ENCODE measurements around the gene SPATA20.

Gene SPATA20

DNA sequence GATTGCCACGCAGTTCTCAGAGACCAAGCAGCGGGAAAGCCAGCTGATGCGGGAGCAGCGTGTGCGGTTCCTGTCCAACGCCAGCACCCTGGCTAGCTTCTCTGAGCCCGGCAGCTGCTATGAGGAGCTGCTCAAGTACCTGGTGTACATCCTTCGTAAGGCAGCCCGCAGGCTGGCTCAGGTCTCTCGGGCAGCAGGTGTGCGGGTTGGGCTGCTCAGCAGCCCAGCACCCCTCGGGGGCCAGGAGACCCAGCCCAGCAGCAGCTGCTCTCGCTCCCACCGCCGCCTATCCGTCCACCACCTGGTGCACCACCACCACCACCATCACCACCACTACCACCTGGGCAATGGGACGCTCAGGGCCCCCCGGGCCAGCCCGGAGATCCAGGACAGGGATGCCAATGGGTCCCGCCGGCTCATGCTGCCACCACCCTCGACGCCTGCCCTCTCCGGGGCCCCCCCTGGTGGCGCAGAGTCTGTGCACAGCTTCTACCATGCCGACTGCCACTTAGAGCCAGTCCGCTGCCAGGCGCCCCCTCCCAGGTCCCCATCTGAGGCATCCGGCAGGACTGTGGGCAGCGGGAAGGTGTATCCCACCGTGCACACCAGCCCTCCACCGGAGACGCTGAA is 28.7 kb downstream of the SPATA20 start:
- TF ChIP-seq, protein P1, sequence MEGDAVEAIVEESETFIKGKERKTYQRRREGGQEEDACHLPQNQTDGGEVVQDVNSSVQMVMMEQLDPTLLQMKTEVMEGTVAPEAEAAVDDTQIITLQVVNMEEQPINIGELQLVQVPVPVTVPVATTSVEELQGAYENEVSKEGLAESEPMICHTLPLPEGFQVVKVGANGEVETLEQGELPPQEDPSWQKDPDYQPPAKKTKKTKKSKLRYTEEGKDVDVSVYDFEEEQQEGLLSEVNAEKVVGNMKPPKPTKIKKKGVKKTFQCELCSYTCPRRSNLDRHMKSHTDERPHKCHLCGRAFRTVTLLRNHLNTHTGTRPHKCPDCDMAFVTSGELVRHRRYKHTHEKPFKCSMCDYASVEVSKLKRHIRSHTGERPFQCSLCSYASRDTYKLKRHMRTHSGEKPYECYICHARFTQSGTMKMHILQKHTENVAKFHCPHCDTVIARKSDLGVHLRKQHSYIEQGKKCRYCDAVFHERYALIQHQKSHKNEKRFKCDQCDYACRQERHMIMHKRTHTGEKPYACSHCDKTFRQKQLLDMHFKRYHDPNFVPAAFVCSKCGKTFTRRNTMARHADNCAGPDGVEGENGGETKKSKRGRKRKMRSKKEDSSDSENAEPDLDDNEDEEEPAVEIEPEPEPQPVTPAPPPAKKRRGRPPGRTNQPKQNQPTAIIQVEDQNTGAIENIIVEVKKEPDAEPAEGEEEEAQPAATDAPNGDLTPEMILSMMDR (IDR thresholded peaks at IDR 0.05; ENCODE audit: low read depth, low read length): no peak
- no peak for DNase-seq (ENCODE audit: low read depth in 2 of 2)

DNA sequence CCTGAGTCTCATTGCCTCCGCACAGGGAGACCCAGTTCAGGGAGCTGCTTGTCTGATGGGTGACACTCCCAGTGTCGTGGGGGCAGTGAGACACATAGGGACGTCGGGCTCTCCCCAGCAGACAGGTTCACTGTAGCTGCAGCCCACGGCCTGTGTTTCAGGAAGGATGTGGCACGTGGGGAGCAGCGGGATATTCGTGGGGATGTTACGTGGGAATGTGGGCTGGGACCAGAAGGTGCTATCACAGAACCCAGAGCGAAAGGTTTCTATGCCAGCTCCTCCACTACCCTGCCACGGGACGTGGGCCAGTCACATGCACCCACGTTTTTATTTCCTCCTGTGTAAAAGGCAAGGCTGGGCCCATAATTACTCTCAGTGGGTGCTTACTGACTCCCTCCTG is 29.9 kb downstream of the SPATA20 start:
- no peak for DNase-seq (ENCODE audit: low read depth in 2 of 2)
- TF ChIP-seq, protein P1 (IDR thresholded peaks at IDR 0.05; ENCODE audit: low read depth, low read length): no peak
- no peak overlapping the region for H3K4me3 ChIP-seq (replicated peaks in 1 of 2; ENCODE audit: low read depth in 2 of 2, low read length in 2 of 2)

More for the DNA sequence above, 28.7 kb downstream of the SPATA20 start:
- H3K4me3 ChIP-seq (replicated peaks in 1 of 2; ENCODE audit: low read depth in 2 of 2, low read length in 2 of 2): no peak overlapping the region

DNA sequence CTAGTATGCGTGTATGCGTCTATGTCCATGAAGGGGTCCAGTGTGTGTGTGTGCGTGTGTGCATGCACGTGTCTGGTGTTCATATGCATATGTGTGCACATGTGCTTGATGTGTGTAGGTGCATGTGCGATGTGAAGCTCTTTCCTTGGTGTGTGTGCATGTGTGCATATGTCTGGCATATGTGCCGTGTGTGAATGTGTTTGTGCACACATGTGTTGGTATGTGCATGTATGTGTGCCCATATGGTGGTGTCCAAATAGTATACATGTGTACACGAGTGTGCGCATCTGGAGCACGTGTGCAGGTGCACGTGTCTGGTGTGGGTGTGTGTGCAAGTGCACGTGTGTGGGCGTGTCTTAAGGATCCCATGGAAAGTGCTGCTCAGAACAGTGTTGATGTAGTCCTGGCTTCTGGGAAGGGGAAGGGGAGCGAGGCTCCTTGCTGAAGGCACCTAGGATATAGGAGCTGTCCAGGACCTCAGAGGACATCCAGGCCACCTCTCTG is 30.5 kb downstream of the SPATA20 start:
- TF ChIP-seq, protein P1 (IDR thresholded peaks at IDR 0.05; ENCODE audit: low read depth, low read length): no peak
- H3K4me3 ChIP-seq (replicated peaks in 1 of 2; ENCODE audit: low read depth in 2 of 2, low read length in 2 of 2): no peak overlapping the region
- DNase-seq (ENCODE audit: low read depth in 2 of 2): no peak

- H3K4me3 ChIP-seq (replicated peaks in 1 of 2; ENCODE audit: low read depth in 2 of 2, low read length in 2 of 2): no peak overlapping the region
- no peak for DNase-seq (ENCODE audit: low read depth in 2 of 2)
- TF ChIP-seq, protein P1 (IDR thresholded peaks at IDR 0.05; ENCODE audit: low read depth, low read length): no peak
Measured at GRCh38 chr17:50578173-50578572, 31.2 kb downstream of the SPATA20 start.

- no peak overlapping the region for H3K4me3 ChIP-seq (replicated peaks in 1 of 2; ENCODE audit: low read depth in 2 of 2, low read length in 2 of 2)
- DNase-seq (ENCODE audit: low read depth in 2 of 2): no peak
- TF ChIP-seq, protein P1 (IDR thresholded peaks at IDR 0.05; ENCODE audit: low read depth, low read length): no peak
Measured at GRCh38 chr17:50579399-50579798, 32.4 kb downstream of the SPATA20 start.

DNA sequence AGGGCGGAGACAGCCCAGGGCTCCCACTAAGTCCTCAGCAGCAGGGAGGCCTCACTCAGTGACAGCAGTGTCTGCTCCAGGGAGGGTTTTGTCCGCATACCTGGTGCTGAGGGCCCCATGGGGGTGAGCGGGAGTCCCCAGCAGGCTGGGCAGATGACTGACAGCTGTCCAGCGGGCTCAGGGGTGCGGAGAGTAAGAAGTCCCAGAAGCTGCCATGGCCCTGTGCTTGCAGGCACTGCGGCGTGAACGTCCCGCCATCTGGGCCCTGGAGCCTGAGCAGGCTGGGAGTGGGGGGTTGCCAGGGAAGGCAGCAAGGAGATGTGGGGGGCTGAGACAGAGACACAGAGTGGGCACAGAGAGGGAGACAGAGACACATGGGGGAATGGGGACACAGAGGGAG is 33.7 kb downstream of the SPATA20 start:
- TF ChIP-seq, protein P1 (IDR thresholded peaks at IDR 0.05; ENCODE audit: low read depth, low read length): no peak
- no peak overlapping the region for H3K4me3 ChIP-seq (replicated peaks in 1 of 2; ENCODE audit: low read depth in 2 of 2, low read length in 2 of 2)
- DNase-seq (ENCODE audit: low read depth in 2 of 2): no peak

DNA sequence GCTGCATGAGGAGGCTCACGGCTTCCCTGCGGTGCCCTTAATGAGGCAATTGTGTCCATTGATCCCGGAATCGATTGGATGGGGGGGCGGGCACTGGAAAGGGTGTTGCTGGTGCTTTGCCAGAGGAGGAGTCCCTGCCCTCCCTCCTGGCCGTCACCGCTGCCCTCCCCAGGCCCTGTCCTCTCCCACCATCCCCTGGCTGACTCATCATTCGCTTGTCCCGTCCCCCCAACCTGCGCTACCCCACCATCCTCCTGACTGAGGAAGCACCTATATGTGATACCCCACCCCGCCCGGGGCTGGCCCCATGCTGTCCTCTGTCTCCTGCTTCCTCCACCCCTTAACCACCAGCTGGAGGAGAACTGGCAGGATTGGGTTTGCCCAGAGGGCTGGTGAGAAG is 34.3 kb downstream of the SPATA20 start:
- DNase-seq (ENCODE audit: low read depth in 2 of 2): no peak
- TF ChIP-seq, protein P1 (IDR thresholded peaks at IDR 0.05; ENCODE audit: low read depth, low read length): no peak
- H3K4me3 ChIP-seq (replicated peaks in 1 of 2; ENCODE audit: low read depth in 2 of 2, low read length in 2 of 2): no peak overlapping the region
